WI38 (cell line): ENCODE results near the gene MFSD11.
"Not testable (repeated sequence)": the region's sequence is repeated elsewhere in the genome, so short reads cannot be mapped to it uniquely, and the experiment has no call there.

Experiments used
- H3K4me3 ChIP-seq: 2 replicates; pipeline ENCODE4 v1.5.1; 2011; ENCODE audit warnings: low read depth, mild to moderate bottlenecking, control low read depth, low read length
- CTCF ChIP-seq: IDR thresholded peaks from 2 replicates; pipeline ENCODE4 v1.5.1; 2012; ENCODE audit warnings: low read depth, mild to moderate bottlenecking, control low read depth, low read length

MFSD11 gene

GRCh38 chr17:76716839-76717215 is 21.1 kb upstream of the MFSD11 start:
- no peak overlapping the region for H3K4me3 ChIP-seq
- no peak for TF ChIP-seq CTCF

GRCh38 chr17:76718516-76718915 is 19.4 kb upstream of the MFSD11 start:
- no peak for TF ChIP-seq CTCF
- H3K4me3 ChIP-seq, result no peak overlapping the region

- H3K4me3 ChIP-seq, result no peak overlapping the region
- TF ChIP-seq CTCF, result no peak
Measured at GRCh38 chr17:76720211-76720610, 17.7 kb upstream of the MFSD11 start.

- H3K4me3 ChIP-seq, result no peak overlapping the region
Measured at GRCh38 chr17:76720941-76721340, 17.0 kb upstream of the MFSD11 start.

GRCh38 chr17:76721463-76721862 is 16.5 kb upstream of the MFSD11 start:
- TF ChIP-seq CTCF, result no peak
- H3K4me3 ChIP-seq, result no peak overlapping the region

More at GRCh38 chr17:76720941-76721340, 17.0 kb upstream of the MFSD11 start:
- no peak for TF ChIP-seq CTCF

GRCh38 chr17:76722279-76722678 is 15.6 kb upstream of the MFSD11 start:
- H3K4me3 ChIP-seq, result no peak overlapping the region
- TF ChIP-seq CTCF, result no peak

- not testable (repeated sequence) for H3K4me3 ChIP-seq
Measured at GRCh38 chr17:76722977-76723376, 14.9 kb upstream of the MFSD11 start.

- TF ChIP-seq CTCF, result no peak
- no peak overlapping the region for H3K4me3 ChIP-seq
Measured at GRCh38 chr17:76723812-76724211, 14.1 kb upstream of the MFSD11 start.
